PFSK-1 (cell line): ENCODE results near the gene PHACTR3.

Source experiments
- FOXP2 ChIP-seq: optimal IDR thresholded peaks from 2 replicates; pipeline ENCODE3; 2011; ENCODE audit warnings: borderline replicate concordance, control low read depth, inconsistent platforms; ENCODE audit not compliant: insufficient read depth; ENCODE audit errors: extremely low read length, extremely low read depth
- POLR2AphosphoS5 ChIP-seq: IDR thresholded peaks from 2 replicates; pipeline ENCODE4 v1.6.1; 2012; ENCODE audit warnings: low read depth, mild to moderate bottlenecking, control low read depth, low read length, moderate library complexity
- REST ChIP-seq, 2 experiments: IDR thresholded peaks; 2 replicates each; pipeline versions ENCODE4 v1.6.1 to v1.8.0; 2011 to 2012; ENCODE audit warnings: low read depth in 2 of 2, low read length in 2 of 2, control low read depth in 1 of 2, inconsistent platforms in 1 of 2, mild to moderate bottlenecking in 1 of 2, moderate library complexity in 1 of 2; ENCODE audit not compliant: insufficient read depth in 1 of 2
- SIN3A ChIP-seq: IDR thresholded peaks from 2 replicates; pipeline ENCODE4 v1.6.1; 2012; ENCODE audit warnings: mild to moderate bottlenecking, low read length, moderate library complexity, borderline replicate concordance; ENCODE audit not compliant: insufficient read depth
- TAF1 ChIP-seq: IDR thresholded peaks from 2 replicates; pipeline ENCODE4 v1.6.1; 2012; ENCODE audit warnings: low read length, control low read depth, borderline replicate concordance; ENCODE audit not compliant: insufficient read depth

The PHACTR3 gene

DNA sequence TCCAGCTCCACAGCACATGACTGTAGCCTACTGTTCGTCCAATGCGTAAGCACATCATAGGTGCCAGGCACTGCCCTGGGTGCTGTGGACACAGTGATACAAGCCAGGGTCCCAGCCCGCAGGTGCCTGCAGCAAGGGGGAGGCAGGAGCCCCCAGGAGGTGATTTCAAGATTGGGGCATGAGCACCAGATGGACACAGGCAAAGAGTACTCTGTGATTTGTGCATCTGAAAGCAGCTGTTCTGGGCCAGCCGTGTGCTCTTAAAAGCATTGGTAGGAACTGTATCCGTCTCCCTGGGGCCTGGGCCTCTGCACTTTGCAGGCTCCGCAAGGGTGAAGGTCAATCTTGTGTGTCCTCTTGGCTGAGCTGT is 179.3 kb downstream of the PHACTR3 start:
- TF ChIP-seq TAF1, result no peak
- no peak for TF ChIP-seq REST (IDR thresholded peaks at IDR 0.05; ENCODE audit: insufficient read depth in 1 of 2, low read depth in 2 of 2, low read length in 2 of 2)
- TF ChIP-seq FOXP2, result no peak
- no peak for TF ChIP-seq POLR2AphosphoS5
- TF ChIP-seq SIN3A, result no peak

- TF ChIP-seq REST (IDR thresholded peaks at IDR 0.05; ENCODE audit: insufficient read depth in 1 of 2, low read depth in 2 of 2, low read length in 2 of 2) (no peak), SIN3A (no peak), POLR2AphosphoS5 (no peak), TAF1 (no peak), FOXP2 (no peak)
Observed at GRCh38 chr20:59784365-59784764, 180.0 kb downstream of the PHACTR3 start.

DNA sequence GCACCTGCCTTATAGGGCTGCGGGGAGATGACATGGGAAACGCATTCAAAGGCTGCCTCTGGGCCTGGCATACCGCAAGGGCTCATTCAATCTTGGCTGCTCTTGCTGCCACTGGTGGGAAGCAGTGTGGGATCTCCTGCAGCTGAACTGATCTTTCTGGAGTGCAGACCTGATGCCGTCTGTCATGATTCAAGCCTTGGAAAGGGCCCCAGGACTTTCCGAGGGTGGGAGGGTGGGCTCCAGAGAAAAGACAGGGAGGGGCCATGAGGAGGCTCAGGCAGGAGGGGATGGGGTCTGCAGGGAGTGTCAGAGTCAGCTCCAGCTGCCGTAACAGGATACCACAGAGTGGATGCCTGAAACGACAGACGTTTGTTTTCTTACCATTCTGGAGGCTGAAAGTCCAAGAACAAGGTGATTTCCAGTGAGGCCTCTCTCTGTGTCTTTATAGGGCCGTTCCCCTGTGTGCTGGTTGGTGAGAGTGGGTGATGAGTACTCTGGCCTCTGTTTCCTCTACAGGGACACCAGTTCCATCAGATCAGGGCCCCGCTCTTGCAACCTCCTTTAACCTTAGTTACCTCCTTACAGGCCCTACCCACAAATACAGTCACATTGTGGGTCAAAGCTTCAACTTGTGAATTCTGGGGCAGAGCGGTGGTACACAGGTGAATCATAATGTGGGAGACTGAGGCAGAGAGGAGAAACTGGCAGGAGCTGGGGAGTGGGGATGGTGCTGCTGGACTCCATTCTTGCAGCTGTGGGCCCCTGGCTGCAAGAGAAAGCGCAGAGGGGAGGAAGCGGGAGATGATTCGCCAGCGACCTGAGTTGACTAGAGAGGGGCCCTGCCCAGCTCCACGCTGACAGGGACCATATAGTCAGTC is 180.7 kb downstream of the PHACTR3 start:
- TF ChIP-seq REST (IDR thresholded peaks at IDR 0.05; ENCODE audit: insufficient read depth in 1 of 2, low read depth in 2 of 2, low read length in 2 of 2) (no peak), POLR2AphosphoS5 (no peak), FOXP2 (no peak), TAF1 (no peak), SIN3A (no peak)

DNA sequence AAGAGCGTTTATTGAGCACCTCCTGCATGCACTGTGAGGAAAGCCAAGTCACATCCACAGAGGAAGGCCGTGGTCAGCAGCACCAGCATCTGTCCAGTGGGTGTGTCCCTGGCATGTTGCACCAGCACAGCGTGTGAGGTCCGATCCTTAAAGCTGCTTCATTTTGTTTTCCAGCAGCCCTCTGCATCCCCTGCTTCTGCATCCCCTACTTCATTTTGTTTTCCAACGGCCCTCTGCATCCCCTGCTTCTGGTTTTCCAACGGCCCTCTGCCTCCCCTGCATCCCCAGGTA is 181.3 kb downstream of the PHACTR3 start:
- TF ChIP-seq SIN3A, result no peak
- TF ChIP-seq TAF1, result no peak
- TF ChIP-seq REST (IDR thresholded peaks at IDR 0.05; ENCODE audit: insufficient read depth in 1 of 2, low read depth in 2 of 2, low read length in 2 of 2), result no peak
- TF ChIP-seq POLR2AphosphoS5, result no peak
- TF ChIP-seq FOXP2, result no peak
